ENCODE results near the gene RYR1.

DNA sequence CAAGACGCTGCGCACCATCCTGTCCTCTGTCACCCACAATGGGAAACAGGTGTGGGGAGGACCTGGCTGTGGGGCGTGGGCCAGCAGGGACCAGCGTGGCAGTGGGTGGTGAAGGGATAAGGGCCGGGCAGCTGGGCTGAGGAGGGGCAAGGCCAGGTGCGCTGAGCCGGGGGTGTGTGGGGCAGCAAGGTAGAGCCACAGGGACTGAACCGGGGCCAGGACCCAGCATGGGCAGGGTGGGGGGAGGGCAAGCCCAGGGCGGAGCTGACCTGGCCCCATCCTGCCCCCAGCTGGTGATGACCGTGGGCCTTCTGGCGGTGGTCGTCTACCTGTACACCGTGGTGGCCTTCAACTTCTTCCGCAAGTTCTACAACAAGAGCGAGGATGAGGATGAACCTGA is 146.6 kb downstream of the RYR1 start:
- no peak for TF ChIP-seq CTCF (IDR thresholded peaks at IDR 0.05)
- TF ChIP-seq POLR2A (IDR thresholded peaks at IDR 0.05): no peak
